NOMO-1 treated with DMSO at 0.1 percent for 48 hours (cell line): ENCODE results near the gene TRAF1.

ENCODE experiments used
- DNase-seq: peaks from one replicate; lab custom pipeline; 2025; ENCODE audit not compliant: unreplicated experiment; lab: John Stamatoyannopoulos, UW

Gene TRAF1

DNA sequence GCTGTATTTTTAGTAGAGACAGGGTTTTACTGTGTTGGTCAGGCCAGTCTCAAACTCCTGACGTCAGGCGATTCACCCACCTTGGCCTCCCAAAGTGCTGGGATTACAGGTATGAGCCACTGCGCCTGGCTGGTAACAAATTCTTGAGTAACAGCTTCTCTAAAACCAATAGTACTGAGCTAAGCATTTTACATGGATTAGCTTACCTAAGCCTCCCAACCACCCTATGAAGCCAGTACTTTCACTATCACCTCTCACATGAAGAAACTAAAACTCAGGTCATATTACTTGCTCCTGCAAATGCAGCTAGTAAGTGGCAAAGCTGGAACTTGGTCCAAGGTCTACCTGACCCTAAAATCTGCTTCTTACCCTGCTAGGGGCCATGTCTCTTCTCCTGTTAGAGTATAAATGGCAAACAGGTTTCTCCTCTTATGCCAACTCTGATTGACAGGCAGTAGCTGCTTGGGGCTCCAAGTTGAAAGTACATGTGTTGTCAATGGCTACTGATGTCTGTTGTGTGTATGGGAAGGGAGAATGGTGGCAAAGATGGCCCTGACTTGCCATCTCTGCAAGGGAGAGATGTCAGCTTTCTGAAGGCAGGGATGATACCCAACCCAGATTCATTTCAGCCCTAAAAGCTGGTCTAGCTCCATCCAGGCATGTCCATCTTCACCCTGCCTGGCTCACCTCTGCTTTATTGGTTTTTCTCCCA, 53.6 kb downstream of the TRAF1 start:
- no peak for DNase-seq

DNA sequence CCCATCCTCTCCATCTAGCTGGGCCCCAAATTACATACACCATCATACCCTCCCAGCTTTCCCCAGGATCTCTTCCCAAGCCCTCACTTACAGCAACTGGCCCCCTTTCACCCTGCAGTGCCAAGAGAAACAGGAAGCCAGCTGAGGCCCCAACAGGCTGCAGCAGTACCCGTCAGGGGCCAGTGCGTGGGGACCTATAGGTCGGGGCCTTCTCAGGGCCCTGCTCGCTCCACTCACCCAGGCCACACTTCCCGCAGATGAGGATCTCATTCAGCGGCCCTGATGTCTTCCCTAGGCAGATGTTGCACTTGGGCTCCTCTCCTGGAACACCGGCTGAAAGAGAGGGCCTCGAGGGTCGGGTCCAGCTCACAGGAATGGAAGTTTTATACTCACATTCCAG, 56.4 kb downstream of the TRAF1 start:
- no peak for DNase-seq

DNA sequence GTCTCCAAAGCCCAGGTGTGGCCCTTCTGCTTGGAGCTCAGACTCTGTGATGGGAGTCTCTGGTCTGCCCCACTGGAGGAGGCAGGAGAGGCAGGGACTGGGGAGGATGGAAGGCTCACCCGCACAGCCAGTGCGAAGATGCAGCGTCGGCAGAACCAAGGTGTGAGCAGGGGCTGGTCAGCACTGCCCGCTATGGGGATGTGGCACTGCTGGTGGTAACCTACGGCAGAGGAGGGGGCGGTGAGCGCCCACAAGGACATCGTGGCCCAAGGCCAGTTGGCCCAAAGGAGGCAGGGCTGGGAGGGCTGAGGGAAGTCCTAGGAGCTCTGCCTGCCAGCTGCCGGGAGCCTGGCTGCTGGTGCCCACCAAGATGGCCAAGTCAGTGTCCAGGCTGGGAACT, 56.9 kb downstream of the TRAF1 start:
- no peak for DNase-seq

DNA sequence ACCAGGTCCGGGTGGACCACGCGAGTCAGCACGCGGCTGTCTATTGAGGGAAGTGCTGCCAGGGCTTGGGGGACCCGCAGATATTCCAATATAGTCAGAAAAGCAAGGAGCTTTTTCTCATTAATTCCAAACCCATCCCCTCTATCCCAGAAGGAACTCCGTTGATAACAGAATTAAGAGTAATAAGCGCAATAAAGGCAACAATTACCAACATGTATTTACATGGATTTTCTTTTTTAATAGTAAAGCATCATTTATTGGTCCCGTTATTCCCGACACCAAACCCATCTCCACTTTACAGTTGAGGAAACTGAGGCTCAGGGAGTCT, 57.3 kb downstream of the TRAF1 start:
- no peak for DNase-seq

DNA sequence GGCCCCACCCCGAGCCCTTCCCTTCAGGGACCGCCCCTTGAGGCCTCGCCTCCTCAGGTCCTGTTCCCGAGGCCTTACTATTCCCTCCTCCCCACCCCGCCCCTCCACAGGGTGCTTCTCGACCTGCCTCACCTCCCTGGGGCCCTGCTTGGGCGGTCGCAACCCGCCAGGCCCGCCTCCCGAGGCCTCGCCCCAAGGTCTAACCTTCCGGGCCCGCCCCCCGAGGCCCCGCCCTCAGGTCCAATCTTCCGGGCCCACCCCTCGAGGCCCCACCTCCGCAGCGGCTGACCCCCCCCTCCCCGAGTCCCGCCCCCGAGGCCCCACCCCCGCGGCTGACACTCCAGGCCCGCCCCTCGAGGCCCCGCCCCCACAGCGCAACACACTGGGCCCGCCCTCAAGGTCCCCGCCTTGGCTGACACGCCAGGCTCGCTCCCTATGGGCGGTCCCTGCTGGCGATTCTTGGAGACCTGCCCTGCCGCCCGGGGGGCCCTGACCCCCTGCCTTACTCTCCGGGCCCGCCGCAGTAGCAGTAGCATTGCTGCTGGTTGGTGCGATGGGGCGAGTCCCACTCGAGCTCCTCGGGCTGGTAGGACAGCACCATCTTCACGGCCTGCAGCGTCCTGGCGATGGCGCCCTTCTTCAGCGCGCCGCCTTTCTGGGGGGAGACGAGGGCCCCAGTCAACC, 57.8 kb downstream of the TRAF1 start:
- DNase-seq: peak; percentile 96

DNA sequence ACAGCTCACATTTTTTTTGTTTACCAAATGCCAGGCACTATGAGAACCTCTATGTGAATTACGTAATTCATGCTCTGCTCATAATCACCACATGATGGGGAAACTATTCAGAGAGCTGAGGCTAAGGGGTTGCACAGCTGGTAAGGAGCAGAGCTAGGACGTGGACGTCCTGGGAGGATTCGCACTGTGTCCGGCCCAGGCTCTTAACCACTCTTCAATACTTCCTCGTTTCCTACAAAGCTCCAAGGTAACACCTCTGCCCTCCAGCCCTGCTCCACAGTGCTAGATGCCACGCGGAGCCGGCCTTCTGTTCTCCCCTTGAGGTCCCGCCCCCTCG, 58.3 kb downstream of the TRAF1 start:
- peak; percentile 92 for DNase-seq

DNA sequence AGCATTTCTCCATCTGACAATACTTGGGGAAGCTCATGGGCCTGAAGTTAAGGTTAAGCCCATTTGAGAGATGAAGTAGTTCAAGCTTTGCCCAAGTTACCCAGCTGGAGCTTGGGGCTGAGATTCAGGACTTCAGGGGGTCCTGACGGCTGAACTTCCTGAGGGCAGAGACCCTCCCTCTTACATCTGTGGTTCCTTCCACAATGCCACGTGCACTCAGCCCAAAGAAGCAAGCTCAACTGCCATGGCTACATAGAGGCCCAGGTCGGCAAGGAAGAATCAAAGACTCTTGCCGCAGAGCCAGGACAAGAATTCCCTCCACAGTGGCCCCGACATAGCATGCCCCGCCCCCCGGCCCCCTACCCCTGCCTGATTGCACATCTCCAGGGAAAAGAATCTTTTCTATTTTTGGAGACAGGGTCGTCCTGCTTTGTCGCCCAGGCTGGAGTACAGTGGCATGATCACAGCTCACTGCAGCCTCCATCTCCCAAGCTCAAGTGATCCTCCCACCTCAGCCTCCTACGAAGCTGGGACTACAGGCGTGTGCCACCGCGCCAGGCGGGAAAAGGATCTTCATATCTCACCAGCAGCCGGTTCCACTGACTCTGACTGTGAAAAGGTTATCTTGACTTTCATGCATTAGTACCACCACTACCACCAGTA, 58.8 kb downstream of the TRAF1 start:
- DNase-seq: no peak

DNA sequence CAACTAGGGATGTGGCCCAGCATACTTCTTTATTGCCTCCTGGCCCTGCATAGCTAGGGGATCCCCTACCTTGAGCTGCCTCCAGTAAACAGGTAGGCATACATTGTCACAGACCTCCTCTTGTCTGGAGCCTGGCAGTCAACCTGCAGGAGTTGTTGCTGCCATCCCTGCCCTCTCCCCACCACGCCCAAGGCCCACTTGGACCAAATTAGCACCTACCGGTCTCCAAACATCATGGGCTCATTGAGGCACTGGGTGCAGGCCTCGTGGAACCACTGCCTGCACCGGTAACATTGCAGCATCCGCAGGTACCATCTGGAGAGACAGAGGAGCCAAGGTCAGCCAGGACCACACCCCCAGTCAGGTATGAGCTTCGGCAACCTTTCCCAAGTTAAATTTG, 59.9 kb downstream of the TRAF1 start:
- DNase-seq: no peak

DNA sequence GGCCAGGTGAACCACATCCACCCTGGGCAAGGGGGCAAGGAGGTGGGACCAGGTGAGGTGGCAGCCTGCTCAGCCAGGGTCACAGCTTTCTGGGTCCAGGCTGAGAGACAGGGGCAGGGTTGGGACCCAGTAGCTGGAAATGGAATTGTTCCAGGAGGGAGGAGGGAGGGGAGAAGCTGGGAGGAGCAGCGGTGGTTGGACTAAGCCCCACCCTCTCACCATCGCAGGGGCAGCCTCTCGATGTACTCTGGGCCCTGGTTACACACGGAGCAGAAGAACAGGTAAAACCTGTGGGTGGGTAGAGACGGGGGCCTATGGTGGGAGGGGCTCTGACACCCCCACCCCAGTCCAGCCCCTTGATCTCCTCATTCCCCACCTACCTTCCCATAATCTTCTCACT, 60.8 kb downstream of the TRAF1 start:
- DNase-seq: no peak

DNA sequence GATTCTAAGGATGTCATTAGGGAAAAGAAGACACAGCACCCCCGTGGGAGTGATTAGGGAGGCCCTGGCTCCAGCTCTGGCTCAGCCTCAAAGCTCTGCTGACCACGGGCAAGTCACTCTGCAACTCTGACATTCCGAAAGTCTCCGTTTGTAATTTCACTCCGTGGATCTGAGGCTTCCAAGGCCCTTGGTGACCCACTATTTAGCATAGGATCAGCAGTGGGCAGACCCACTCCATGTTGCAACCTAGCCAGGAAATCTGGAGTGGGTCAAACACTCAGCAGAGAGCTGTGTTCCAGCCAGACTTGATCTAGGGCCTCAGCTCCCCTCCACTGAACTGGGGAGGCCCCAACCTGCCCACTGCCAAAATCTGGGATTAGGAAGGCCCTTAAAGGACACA, 61.4 kb downstream of the TRAF1 start:
- no peak for DNase-seq

DNA sequence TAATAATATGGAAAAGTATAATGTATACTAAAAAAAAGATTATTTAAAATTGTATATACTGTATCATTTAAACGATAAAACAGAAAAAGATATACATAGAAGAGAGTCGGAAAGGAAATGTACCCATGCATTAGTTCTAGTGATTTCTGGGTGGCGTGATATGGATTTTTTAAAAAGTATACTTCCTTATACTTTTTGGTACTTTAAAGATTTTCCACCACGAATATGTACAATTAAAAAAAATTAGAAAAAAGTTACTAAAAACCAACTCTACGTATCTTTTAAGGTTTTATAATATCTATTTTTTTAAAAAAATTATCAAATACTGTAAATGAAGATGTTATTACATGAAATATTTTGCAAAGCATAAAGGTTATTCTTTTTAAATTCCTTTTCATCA, 61.9 kb downstream of the TRAF1 start:
- no peak for DNase-seq

DNA sequence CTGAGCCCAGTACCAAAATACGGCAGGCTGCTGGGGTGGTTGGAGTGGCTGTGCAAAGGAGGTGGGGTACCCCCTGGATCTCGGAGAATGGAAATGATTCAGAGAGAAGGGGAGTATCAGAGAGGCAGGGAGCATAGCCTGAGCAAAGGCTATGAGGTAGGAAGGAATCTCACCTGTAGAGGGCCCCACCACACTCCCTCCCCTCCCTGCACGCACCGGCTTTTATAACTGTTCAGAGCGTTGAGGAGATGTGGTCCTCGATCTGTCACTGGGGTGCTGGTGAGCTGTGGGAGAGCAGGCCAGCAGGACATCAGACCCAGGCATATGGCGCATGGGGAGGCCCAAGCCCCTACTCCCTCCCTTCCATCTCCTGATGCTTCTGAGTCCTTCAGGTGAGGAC, 62.8 kb downstream of the TRAF1 start:
- no peak for DNase-seq

DNA sequence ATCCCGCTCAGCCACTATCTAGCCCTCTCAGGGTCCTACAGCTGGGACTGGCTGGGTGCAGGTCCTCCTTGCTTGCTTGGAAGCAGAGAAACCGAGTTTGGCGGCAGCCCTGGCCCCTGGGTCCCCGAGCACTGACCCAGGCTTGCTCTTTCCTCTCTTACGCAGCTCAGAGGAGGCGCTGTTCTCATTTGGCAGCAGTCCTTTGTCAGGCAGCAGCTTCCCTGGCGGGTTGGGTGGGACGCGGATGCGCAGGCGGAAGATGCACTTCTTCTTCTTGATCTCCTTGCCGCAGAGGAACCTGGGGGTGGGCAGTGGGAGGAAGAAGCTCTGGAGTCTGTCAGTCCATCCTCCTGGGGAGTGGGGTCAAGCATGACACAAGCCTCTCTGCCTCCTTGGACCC, 64.1 kb downstream of the TRAF1 start:
- no peak for DNase-seq

DNA sequence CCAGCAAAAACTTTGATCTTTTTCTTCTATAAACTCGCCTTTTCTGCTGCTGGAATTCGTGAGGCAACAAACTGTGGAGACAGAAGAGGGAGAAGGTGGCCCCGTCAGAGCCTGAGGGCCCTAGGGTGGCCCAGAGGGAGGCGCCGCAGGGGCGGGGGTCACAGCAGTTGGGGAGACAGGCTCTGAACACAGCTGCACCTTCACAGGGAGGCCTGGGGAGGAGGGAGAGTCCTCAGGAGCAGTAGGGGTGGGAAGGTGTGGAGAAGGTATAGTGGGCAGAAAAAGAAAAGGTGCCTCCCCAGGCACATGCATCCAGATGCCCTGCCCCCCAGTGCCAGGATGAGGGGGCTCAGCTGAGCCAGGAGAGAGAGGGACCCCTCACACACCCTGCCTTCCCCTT, 64.7 kb downstream of the TRAF1 start:
- DNase-seq: no peak

DNA sequence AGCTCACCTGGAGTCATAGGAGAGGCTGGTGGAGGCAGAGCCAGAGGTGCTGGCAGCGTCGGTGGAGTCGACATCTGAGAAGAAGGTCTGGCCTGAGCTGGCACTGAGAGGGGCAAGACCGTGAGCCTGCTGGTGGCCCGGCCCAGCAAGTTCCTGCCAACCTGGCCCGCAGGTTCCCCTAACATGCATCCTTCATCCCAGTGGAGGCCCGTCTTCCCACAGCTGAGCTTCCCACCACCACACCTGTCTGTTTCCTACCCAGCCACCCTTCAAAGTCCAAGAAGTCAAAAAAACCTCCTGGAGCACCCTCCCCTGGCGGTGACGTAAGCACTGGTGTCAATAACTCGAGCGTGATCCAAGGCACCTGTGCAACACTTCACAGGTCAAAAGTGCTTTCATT, 66.5 kb downstream of the TRAF1 start:
- DNase-seq: no peak

DNA sequence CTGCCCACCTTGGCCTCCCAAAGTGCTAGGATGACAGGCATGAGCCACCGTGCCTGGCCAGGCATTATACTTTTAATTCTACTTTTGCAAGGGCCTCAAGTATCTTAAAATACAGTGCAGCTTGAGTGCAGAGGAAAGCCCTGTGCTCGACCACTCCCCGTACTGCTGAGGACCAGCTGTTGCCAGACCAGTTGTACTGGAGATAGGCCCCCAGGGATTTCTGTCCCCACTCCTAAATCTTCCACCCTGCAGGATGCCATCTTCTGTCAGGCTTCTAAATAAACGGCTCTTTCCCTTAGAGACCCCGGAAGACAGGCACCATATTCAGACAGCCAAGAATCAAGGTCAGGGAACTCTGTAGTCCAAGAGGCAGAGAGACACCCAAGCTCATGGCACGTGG, 67.2 kb downstream of the TRAF1 start:
- DNase-seq: no peak

DNA sequence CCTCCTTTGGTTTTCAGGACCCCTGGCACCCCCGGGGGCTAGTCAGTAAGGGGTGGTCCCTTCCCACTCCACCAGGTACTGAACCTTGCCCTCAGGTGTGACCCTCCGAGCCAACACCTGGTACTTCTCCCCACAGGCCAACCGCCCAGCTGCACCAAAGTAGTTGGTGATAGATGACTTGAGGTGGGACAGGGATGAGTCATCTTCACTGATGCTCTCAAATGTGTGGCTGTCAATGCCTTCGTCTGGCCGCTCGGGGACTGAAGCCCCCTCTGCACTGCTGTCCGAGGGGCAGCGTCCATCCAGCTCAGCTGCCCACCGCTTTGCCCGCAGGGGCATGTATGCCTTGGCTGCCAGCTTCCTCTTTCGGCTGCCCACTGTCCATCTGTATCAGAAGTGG, 68.7 kb downstream of the TRAF1 start:
- no peak for DNase-seq

DNA sequence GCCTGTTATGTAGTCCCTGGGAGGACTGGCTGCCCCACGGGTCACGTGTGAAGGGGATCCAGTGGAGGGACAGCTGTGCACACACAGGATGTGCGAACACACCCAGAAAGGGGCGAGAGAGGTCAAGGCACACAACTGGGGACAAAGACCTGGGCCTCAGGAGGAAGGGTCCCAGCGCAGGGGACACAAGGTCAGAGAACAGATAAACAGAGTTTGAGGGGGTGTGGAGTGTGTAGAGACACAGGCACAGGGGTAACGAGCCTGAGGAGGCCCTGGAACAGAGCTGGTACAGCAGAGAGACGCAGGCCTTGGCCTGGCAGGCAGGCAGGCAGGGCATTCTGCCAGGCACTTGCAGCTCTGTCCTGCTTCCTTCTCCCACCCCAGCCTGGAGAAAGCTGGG, 69.1 kb downstream of the TRAF1 start:
- DNase-seq: no peak

DNA sequence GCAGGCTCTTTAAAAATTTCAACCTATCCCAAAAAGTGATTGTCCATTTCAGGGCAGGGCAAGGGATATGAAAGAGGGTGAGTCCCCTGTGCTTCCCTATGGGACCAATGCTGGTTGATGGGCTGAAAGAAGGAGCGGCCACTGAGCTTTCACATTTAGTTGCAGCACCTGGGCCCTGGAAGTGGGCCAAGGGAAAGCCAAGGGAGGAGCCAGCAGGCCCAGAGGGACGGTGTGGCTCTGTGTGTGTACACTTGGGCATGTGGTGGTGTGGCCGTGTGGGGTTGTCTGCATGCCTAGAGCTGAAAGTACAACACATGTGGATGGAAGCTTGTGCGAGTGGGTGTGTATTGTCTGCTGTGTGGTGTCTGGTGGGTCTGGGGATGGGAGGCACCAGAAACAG, 69.9 kb downstream of the TRAF1 start:
- DNase-seq: no peak

DNA sequence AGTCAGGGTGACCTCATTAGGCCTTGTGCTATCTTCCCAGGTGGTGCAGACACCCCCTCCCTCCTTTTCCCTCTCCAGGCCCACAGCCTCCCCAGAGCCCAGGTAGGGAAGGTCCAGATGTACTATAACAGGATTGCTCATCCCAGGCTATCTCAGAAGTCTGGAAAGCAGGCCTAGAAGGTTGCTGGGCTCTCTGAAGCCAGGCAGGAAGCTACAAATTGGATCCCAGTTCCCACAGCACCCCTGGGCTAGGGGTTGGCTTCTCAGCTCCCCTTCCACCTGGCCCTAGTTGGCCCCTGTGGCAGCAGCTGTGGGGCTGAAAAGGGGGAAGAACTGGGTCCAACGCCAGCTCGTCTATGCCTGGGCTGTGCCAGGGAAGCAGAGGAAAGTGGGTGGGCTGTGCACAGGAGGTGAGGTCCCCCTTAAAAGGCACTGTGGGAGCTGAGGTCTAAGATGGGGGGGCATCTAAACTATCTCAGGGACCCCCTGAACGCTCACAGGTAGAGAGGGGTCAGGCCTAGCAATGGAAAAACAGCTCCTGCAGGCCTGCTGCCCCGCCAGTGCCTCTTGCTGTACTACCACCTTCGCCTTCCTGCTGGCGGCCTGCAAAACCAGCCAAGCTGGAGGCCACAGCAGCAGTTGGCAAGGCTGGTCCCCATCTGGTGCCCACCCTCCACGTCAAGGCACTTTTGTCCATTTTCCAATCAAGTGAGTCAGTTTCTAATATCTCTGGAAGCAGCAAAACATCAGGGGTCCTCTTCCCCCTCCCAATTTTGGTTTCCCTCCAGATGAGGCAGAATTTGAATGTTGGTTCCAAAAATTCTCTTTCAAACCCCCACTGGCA, 70.5 kb downstream of the TRAF1 start:
- no peak for DNase-seq

DNA sequence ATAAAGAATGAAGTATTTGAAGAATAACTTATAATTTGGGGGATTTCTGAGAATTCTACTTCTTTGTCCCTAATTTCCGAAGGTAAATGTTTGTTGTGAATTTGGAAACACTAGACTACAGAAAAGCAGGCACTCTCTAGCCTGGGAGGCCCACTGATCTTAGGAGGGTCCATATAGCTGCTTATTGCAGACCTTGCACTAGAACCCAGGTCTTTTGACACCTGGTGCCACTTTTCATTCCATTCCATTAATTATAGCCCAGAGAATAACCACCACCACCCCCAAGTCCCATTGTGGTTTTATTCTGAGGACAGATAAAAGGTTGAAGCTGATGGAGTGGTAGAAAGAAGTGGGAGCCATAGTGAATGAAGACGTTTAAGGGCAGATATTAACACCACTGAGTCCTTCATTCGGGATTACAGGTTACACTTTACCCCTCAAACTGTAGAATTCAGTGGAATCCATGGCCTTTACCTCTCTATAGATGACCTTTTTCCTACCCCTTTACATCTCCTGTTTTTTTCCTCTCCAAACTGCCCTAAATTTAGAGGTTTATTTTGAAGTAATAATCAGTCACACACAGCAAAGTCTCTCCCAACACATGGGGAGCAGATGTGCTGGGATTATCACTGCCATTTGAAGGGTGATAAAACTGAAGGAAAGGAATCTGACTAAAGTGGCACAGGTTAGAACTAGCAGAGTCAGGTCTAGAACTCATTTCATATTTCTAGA, 71.8 kb downstream of the TRAF1 start:
- DNase-seq: no peak
